ENCODE results near the gene OR5L2.
"Not testable (repeated sequence)": the region's sequence is repeated elsewhere in the genome, so short reads cannot be mapped to it uniquely, and the experiment has no call there.

Gene OR5L2

GRCh38 chr11:55826919-55827318 lies at the start of gene OR5L2:
Gene OR5L2 (plus strand): TSS chr11:55827219. CDS start chr11:55827219, 0 bp downstream.
- DNase-seq = no peak

GRCh38 chr11:55791606-55792005 lies 35.4 kb upstream of the OR5L2 start:
- no peak for DNase-seq

- no peak for DNase-seq
Observed at GRCh38 chr11:55793321-55793720, 33.7 kb upstream of the OR5L2 start.

GRCh38 chr11:55795256-55795655 lies 31.8 kb upstream of the OR5L2 start, which contains the start of gene OR5D14:
Gene OR5D14 (plus strand): TSS chr11:55795556. CDS start chr11:55795556, 0 bp downstream.
- DNase-seq = no peak

- DNase-seq = no peak
Observed at GRCh38 chr11:55806248-55806647, 20.8 kb upstream of the OR5L2 start.

GRCh38 chr11:55811067-55811466 lies 16.0 kb upstream of the OR5L2 start, which contains the start of gene OR5L1:
Gene OR5L1 (plus strand): TSS chr11:55811367. CDS start chr11:55811467, 100 bp downstream.
- no peak for DNase-seq

- DNase-seq = no peak
Observed at GRCh38 chr11:55819330-55819729, 7.7 kb upstream of the OR5L2 start, which contains the start of gene OR5D18. Gene OR5D18 (plus strand): TSS chr11:55819630. CDS start chr11:55819630, 0 bp downstream.

- DNase-seq = no peak
Observed at GRCh38 chr11:55838452-55838851, 11.4 kb downstream of the OR5L2 start, which contains the start of gene OR5D16. Gene OR5D16 (plus strand): TSS chr11:55838752. CDS start chr11:55838752, 0 bp downstream.

- no peak for DNase-seq
Observed at GRCh38 chr11:55847453-55847852, 20.4 kb downstream of the OR5L2 start.

GRCh38 chr11:55849037-55849436 lies 22.0 kb downstream of the OR5L2 start:
- DNase-seq = no peak

GRCh38 chr11:55852141-55852540 lies 25.1 kb downstream of the OR5L2 start:
- DNase-seq = no peak

- no peak for DNase-seq
Observed at GRCh38 chr11:55854704-55855103, 27.7 kb downstream of the OR5L2 start.

GRCh38 chr11:55867354-55867753 lies 40.3 kb downstream of the OR5L2 start:
- not testable (repeated sequence) for DNase-seq

GRCh38 chr11:55872731-55873130 lies 45.7 kb downstream of the OR5L2 start:
- DNase-seq = not testable (repeated sequence)

- DNase-seq = not testable (repeated sequence)
Observed at GRCh38 chr11:55873146-55873545, 46.1 kb downstream of the OR5L2 start.
